ENCODE data around the gene WAPL. TPM values are rescaled to one million over a fixed set of nuclear protein-coding genes. Genes with fewer than 3 reads are reported as not detected.

The WAPL gene
- total and polyA plus RNA-seq, 8 donors = 11.7 to 100 (median 21.1) TPM

DNA sequence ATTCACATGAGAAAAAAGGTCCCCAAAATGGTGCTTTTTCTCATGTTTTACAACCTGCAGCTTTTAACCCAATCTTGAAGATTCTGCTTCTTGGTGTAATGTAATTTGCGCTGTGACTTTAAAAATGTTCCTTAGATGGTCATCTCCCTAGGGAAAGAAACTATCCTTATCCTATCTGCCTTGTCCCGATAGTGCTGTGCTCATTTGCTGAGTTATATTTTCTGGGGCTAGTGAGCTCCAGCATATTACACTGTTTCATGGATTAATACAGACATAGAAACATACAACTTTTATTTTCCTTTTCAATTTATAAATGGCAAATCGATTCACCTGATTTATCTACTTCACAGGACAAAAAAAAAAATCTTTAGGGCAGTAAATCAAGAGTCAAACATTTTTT, 2.8 kb downstream of the WAPL start:
- peaks cover 42 to 84% (median 64%) of the 10 kb centered on the region in 4 donors for H3K4me1 ChIP-seq
- WGBS, 5 donors = 50 to 63% (median 52%) methylated on average over 3 of the region's 3 CpGs
- intact Hi-C loops (cut with DNase I; ENCODE audit: low total_unique reads) = no loop called here
- no peaks in the 10 kb centered on the region for H3K27me3 ChIP-seq
- TF ChIP-seq POLR2A (IDR thresholded peaks at IDR 0.05) = no peak
- no peak for TF ChIP-seq EP300 (IDR thresholded peaks at IDR 0.05)
- no peak for TF ChIP-seq POLR2AphosphoS5 (IDR thresholded peaks at IDR 0.05)
- TF ChIP-seq, protein P1, sequence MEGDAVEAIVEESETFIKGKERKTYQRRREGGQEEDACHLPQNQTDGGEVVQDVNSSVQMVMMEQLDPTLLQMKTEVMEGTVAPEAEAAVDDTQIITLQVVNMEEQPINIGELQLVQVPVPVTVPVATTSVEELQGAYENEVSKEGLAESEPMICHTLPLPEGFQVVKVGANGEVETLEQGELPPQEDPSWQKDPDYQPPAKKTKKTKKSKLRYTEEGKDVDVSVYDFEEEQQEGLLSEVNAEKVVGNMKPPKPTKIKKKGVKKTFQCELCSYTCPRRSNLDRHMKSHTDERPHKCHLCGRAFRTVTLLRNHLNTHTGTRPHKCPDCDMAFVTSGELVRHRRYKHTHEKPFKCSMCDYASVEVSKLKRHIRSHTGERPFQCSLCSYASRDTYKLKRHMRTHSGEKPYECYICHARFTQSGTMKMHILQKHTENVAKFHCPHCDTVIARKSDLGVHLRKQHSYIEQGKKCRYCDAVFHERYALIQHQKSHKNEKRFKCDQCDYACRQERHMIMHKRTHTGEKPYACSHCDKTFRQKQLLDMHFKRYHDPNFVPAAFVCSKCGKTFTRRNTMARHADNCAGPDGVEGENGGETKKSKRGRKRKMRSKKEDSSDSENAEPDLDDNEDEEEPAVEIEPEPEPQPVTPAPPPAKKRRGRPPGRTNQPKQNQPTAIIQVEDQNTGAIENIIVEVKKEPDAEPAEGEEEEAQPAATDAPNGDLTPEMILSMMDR (IDR thresholded peaks at IDR 0.05) = no peak
- H3K9me3 ChIP-seq = no peaks in the 10 kb centered on the region
- peaks cover 13 to 41% (median 37%) of the 10 kb centered on the region in 4 donors for H3K36me3 ChIP-seq
- no peak for DNase-seq
- H3K27ac ChIP-seq = no peak overlapping the region
- no peak overlapping the region for H3K4me3 ChIP-seq

DNA sequence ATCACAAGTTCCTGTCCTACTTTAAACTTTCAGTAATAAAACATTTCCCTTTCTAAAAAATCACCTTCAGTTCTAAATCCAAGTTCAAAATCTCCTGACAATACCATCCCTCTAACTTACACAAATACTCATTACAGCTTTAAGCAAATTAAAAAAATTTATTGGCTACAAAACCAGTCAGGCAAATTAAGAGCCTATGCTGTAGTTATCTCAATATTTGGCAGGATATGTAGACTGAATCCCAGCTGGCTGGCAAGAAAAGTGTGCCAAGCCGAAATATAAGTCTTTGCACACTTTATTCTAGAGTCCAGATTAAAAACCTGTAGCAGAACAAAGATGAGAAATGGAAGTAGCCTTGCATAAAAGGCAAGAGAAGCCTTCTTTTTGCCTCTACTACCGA, 9.5 kb downstream of the WAPL start:
- WGBS, 5 donors = 34 to 61% (median 40%) methylated on average over 2 of the region's 2 CpGs
- intact Hi-C loops (cut with DNase I; ENCODE audit: low total_unique reads) = no loop called here
- peaks cover 15 to 90% (median 58%) of the 10 kb centered on the region in 4 donors for H3K4me1 ChIP-seq

DNA sequence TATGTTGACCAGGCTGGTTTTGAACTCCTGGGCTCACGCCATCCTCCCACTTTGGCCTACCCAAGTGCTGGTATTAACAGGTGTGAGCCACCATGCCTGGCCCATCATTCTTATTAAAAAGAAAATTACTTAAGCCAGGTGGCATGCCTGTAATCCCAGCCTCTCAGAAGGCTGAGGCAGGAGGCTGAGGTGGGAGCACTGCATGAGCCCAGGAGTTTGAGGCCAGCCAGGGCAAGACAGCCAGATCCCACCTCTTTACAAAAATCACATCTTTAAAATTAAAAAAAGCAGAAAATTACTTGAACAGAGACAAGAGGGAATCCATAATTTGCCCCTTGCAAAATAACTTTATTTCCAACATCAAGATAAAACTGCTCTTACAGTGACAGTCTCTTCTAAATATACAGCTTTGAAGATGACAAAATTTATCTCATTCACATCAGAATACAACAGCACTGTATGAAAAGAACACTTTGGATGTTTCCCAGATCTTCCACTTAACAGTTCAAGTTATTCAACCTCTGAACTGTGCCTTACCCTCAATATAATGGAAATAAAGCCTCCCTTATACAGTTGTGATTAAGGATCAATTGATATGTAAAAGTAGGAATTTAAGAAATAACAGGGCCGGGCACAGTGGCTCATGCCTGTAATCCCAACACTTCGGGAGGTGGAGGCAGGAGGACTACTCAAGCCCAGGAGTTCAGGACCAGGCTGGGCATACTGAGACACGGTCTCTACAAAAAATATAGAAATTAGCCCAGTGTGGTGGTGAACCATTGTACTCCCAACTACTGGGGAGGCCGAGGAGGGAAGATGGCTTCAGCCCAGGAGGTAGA, 10.3 kb downstream of the WAPL start:
- WGBS, 5 donors = 85 to 91% (median 89%) methylated on average over 5 of the region's 5 CpGs
- H3K9me3 ChIP-seq = no peaks in the 10 kb centered on the region
- intact Hi-C loops (cut with DNase I; ENCODE audit: low total_unique reads) = no loop called here
- H3K27me3 ChIP-seq = no peaks in the 10 kb centered on the region
- peaks cover 5 to 64% (median 39%) of the 10 kb centered on the region in 4 donors for H3K36me3 ChIP-seq
- no peak for TF ChIP-seq EP300 (IDR thresholded peaks at IDR 0.05)
- no peak overlapping the region for H3K27ac ChIP-seq
- H3K4me3 ChIP-seq = no peak overlapping the region
- no peak for DNase-seq
- peaks cover 14 to 90% (median 60%) of the 10 kb centered on the region in 4 donors for H3K4me1 ChIP-seq

More for the DNA sequence above, 9.5 kb downstream of the WAPL start:
- no peak overlapping the region for H3K4me3 ChIP-seq
- no peak for DNase-seq
- no peaks in the 10 kb centered on the region for H3K9me3 ChIP-seq
- no peaks in the 10 kb centered on the region for H3K27me3 ChIP-seq
- TF ChIP-seq, protein P1 (IDR thresholded peaks at IDR 0.05) = no peak
- TF ChIP-seq POLR2A (IDR thresholded peaks at IDR 0.05) = no peak
- TF ChIP-seq POLR2AphosphoS5 (IDR thresholded peaks at IDR 0.05) = no peak
- no peak for TF ChIP-seq EP300 (IDR thresholded peaks at IDR 0.05)
- H3K27ac ChIP-seq = no peak overlapping the region
- H3K36me3 ChIP-seq = peaks cover 11 to 70% (median 47%) of the 10 kb centered on the region in 4 donors

DNA sequence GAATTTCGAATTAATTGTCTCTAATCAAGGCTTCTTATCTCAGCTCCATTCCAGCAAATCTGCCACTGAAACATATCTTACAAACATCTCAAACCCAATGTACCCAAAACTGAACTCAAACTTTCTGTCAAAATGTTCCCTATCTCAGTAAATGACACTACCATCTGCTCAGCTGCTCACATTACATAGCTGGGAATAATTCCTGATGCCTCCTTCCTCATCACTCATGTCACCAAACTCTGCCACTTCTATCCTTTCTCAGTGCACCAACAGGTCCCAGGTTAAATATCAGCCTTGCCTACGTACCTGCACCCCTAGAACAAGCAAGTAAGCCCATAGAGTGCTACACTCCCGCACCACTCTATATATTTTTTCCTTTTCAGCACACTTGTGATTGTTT, 12.4 kb downstream of the WAPL start:
- peaks cover 0 to 53% (median 30%) of the 10 kb centered on the region in 4 donors for H3K36me3 ChIP-seq
- no peak overlapping the region for H3K27ac ChIP-seq
- peaks cover 14 to 84% (median 50%) of the 10 kb centered on the region in 4 donors for H3K4me1 ChIP-seq
- TF ChIP-seq POLR2A (IDR thresholded peaks at IDR 0.05) (no peak), EP300 (IDR thresholded peaks at IDR 0.05) (no peak), POLR2AphosphoS5 (IDR thresholded peaks at IDR 0.05) (no peak)
- TF ChIP-seq, protein P1 (IDR thresholded peaks at IDR 0.05) = no peak
- no peak for DNase-seq
- H3K9me3 ChIP-seq = no peaks in the 10 kb centered on the region
- WGBS, 5 donors = 74 to 87% (median 80%) methylated on average over 3 of the region's 3 CpGs
- H3K4me3 ChIP-seq = no peak overlapping the region
- no peaks in the 10 kb centered on the region for H3K27me3 ChIP-seq
- intact Hi-C loops (cut with DNase I; ENCODE audit: low total_unique reads) = no loop called here

DNA sequence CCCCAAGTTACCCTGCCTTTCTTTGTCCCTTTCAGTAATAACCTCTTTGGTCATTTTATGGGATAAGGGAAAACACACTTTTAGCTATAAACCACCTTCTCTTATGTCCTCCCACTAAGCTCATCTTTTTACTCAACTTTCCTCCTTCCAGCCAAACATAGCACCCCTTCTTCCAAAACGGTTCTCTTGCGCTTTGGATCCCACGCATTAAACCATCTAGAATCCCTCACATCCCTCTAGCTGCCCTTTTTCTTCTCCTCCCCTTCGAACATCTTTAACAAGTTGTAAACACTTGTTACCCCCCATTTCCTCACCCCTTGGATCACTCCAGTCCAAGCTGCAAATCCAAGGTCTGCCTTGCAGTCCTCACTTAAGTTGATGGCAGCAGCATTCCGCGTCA, 13.4 kb downstream of the WAPL start:
- 91 to 95% (median 93%) methylated on average over 6 of the region's 6 CpGs for WGBS, 5 donors
- intact Hi-C loops (cut with DNase I; ENCODE audit: low total_unique reads) = no loop called here

More for the DNA sequence above, 13.4 kb downstream of the WAPL start:
- peaks cover 0 to 58% (median 36%) of the 10 kb centered on the region in 4 donors for H3K36me3 ChIP-seq
- no peaks in the 10 kb centered on the region for H3K9me3 ChIP-seq
- TF ChIP-seq, protein P1 (IDR thresholded peaks at IDR 0.05) = no peak
- TF ChIP-seq POLR2AphosphoS5 (IDR thresholded peaks at IDR 0.05) (no peak), EP300 (IDR thresholded peaks at IDR 0.05) (no peak), POLR2A (IDR thresholded peaks at IDR 0.05) (no peak)
- H3K4me3 ChIP-seq = no peak overlapping the region
- no peak overlapping the region for H3K27ac ChIP-seq
- no peaks in the 10 kb centered on the region for H3K27me3 ChIP-seq
- H3K4me1 ChIP-seq = peaks cover 11 to 74% (median 46%) of the 10 kb centered on the region in 4 donors
- DNase-seq = no peak
